HEK293 (cell line): Measurements from ENCODE around the gene DNMT3B.

Experiments used
- AEBP2 ChIP-seq: fragments of 450-650 bp; formaldehyde crosslinking; IDR thresholded peaks from 2 replicates; pipeline ENCODE4 v1.5.1; 2016; ENCODE audit warnings: missing biosample characterization, missing genetic modification characterization, borderline replicate concordance
- GLI2 ChIP-seq: fragments of 450-650 bp; formaldehyde crosslinking; IDR thresholded peaks from 2 replicates; pipeline ENCODE4; 2017; ENCODE audit warnings: missing biosample characterization, missing genetic modification characterization, low read depth, borderline replicate concordance
- PRDM2 ChIP-seq: fragments of 450-650 bp; formaldehyde crosslinking; IDR thresholded peaks from 2 replicates; pipeline ENCODE4 v1.5.1; 2016; ENCODE audit warnings: missing biosample characterization, missing genetic modification characterization, borderline replicate concordance
- TCF7L2 ChIP-seq: IDR thresholded peaks from 2 replicates; pipeline ENCODE4 v1.6.1; 2011; ENCODE audit warnings: low read depth, mild to moderate bottlenecking, inconsistent platforms, low read length, moderate library complexity, borderline replicate concordance
- WT1 ChIP-seq: fragments of 450-650 bp; formaldehyde crosslinking; IDR thresholded peaks from 2 replicates; pipeline ENCODE4 v1.5.1; 2016; ENCODE audit warnings: missing biosample characterization, missing genetic modification characterization
- ZBTB11 ChIP-seq: fragments of 450-650 bp; formaldehyde crosslinking; conservative IDR thresholded peaks from 2 replicates; pipeline ENCODE4 v1.5.1; 2016; ENCODE audit warnings: low read depth, missing biosample characterization, missing genetic modification characterization
- ZBTB26 ChIP-seq: fragments of 450-650 bp; formaldehyde crosslinking; optimal IDR thresholded peaks from 2 replicates; pipeline ENCODE3; 2016; ENCODE audit warnings: missing biosample characterization, mild to moderate bottlenecking, missing genetic modification characterization
- ZBTB8A ChIP-seq: fragments of 450-650 bp; formaldehyde crosslinking; IDR thresholded peaks from 2 replicates; pipeline ENCODE4 v1.5.1; 2016; ENCODE audit warnings: missing biosample characterization, missing genetic modification characterization
- ZFHX2 ChIP-seq: fragments of 450-650 bp; formaldehyde crosslinking; conservative IDR thresholded peaks from 2 replicates; pipeline ENCODE4 v1.5.1; 2016; ENCODE audit warnings: missing biosample characterization, missing genetic modification characterization
- ZNF112 ChIP-seq: fragments of 450-650 bp; formaldehyde crosslinking; IDR thresholded peaks from 2 replicates; pipeline ENCODE4 v1.5.0; 2017; ENCODE audit warnings: missing biosample characterization, missing genetic modification characterization
- ZNF138 ChIP-seq: fragments of 450-650 bp; formaldehyde crosslinking; IDR thresholded peaks from 2 replicates; pipeline ENCODE4 v1.5.1; 2016; ENCODE audit warnings: missing biosample characterization, missing genetic modification characterization, borderline replicate concordance
- ZNF155 ChIP-seq: fragments of 450-650 bp; formaldehyde crosslinking; IDR thresholded peaks from 2 replicates; pipeline ENCODE4 v1.5.1; 2016; ENCODE audit warnings: missing biosample characterization, missing genetic modification characterization
- ZNF202 ChIP-seq: fragments of 450-650 bp; formaldehyde crosslinking; IDR thresholded peaks from 2 replicates; pipeline ENCODE4 v1.5.1; 2016; ENCODE audit warnings: missing biosample characterization, missing genetic modification characterization, borderline replicate concordance
- ZNF223 ChIP-seq: fragments of 450-650 bp; formaldehyde crosslinking; IDR thresholded peaks from 2 replicates; pipeline ENCODE4 v1.5.1; 2016; ENCODE audit warnings: missing biosample characterization, missing genetic modification characterization
- ZNF248 ChIP-seq: fragments of 450-650 bp; formaldehyde crosslinking; IDR thresholded peaks from 2 replicates; pipeline ENCODE4 v1.5.1; 2017; ENCODE audit warnings: missing biosample characterization, missing genetic modification characterization
- ZNF26 ChIP-seq: fragments of 450-650 bp; formaldehyde crosslinking; IDR thresholded peaks from 2 replicates; pipeline ENCODE4 v1.5.1; 2016; ENCODE audit warnings: missing biosample characterization, missing genetic modification characterization
- ZNF266 ChIP-seq: fragments of 450-650 bp; formaldehyde crosslinking; IDR thresholded peaks from 2 replicates; pipeline ENCODE4 v1.5.1; 2016; ENCODE audit warnings: missing biosample characterization, missing genetic modification characterization, low read depth
- ZNF302 ChIP-seq: fragments of 450-650 bp; formaldehyde crosslinking; IDR thresholded peaks from 2 replicates; pipeline ENCODE4 v1.5.1; 2016; ENCODE audit warnings: missing biosample characterization, missing genetic modification characterization, low read depth
- ZNF423 ChIP-seq: fragments of 450-650 bp; formaldehyde crosslinking; IDR thresholded peaks from 2 replicates; pipeline ENCODE4 v1.5.1; 2016; ENCODE audit warnings: missing biosample characterization, missing genetic modification characterization
- ZNF510 ChIP-seq: fragments of 450-650 bp; formaldehyde crosslinking; IDR thresholded peaks from 2 replicates; pipeline ENCODE4 v1.5.1; 2018; ENCODE audit warnings: mild to moderate bottlenecking, missing genetic modification characterization, missing biosample characterization; ENCODE audit not compliant: insufficient replicate concordance
- ZNF555 ChIP-seq: fragments of 450-650 bp; formaldehyde crosslinking; conservative IDR thresholded peaks from 2 replicates; pipeline ENCODE4 v1.5.1; 2017; ENCODE audit warnings: missing biosample characterization, mild to moderate bottlenecking, missing genetic modification characterization, inconsistent platforms
- ZNF629 ChIP-seq: fragments of 450-650 bp; formaldehyde crosslinking; IDR thresholded peaks from 2 replicates; pipeline ENCODE4 v1.5.1; 2017; ENCODE audit warnings: missing biosample characterization, missing genetic modification characterization
- ZNF670 ChIP-seq: fragments of 450-650 bp; formaldehyde crosslinking; IDR thresholded peaks from 2 replicates; pipeline ENCODE4 v1.5.1; 2016; ENCODE audit warnings: missing biosample characterization, missing genetic modification characterization, low read depth
- ZNF777 ChIP-seq: fragments of 450-650 bp; formaldehyde crosslinking; IDR thresholded peaks from 2 replicates; pipeline ENCODE4 v1.5.1; 2017; ENCODE audit warnings: missing biosample characterization, missing genetic modification characterization, borderline replicate concordance
- ZNF830 ChIP-seq: fragments of 450-650 bp; IDR thresholded peaks from 2 replicates; pipeline ENCODE4 v1.5.0; 2018; ENCODE audit warnings: missing biosample characterization, missing genetic modification characterization, low read depth, mild to moderate bottlenecking, moderate library complexity
- ZSCAN23 ChIP-seq: fragments of 450-650 bp; formaldehyde crosslinking; IDR thresholded peaks from 2 replicates; pipeline ENCODE4 v1.5.1; 2016; ENCODE audit warnings: missing biosample characterization, missing genetic modification characterization

DNMT3B gene

GRCh38 chr20:32763202-32764004 is 1.2 kb downstream of the DNMT3B start (continued):
- TF ChIP-seq ZNF26 (no peak), ZNF555 (tag by site-specific recombination) (no peak), WT1 (peak; percentile 29; the same call in 1 of the 2 replicates), ZNF248 (tag by site-specific recombination) (no peak), ZNF510 (no peak), ZNF138 (tag by site-specific recombination) (no peak), ZNF423 (tag by site-specific recombination) (no peak), ZNF202 (tag by site-specific recombination) (no peak), PRDM2 (tag by site-specific recombination) (no peak), ZNF266 (tag by site-specific recombination) (no peak), AEBP2 (tag by site-specific recombination) (no peak), ZNF670 (tag by site-specific recombination) (no peak), ZNF155 (no peak), ZBTB11 (tag by site-specific recombination) (no peak), GLI2 (tag by site-specific recombination) (no peak), ZBTB26 (tag by site-specific recombination) (peak; percentile 40), ZNF629 (tag by site-specific recombination) (no peak), ZBTB8A (tag by site-specific recombination) (0 out of 2 replicates have a peak, but pooled peaks have one; percentile 38), ZNF830 (tag by site-specific recombination) (no peak), ZSCAN23 (tag by site-specific recombination) (no peak), ZNF223 (tag by site-specific recombination) (no peak), ZNF302 (tag by site-specific recombination) (no peak), ZNF777 (tag by site-specific recombination) (no peak), ZNF112 (no peak), ZFHX2 (tag by site-specific recombination) (peak; percentile 53; the same call in 1 of the 2 replicates), TCF7L2 (no peak)
